ENCODE data around the gene TCEAL6.
"Not testable (repeated sequence)": the region's sequence is repeated elsewhere in the genome, so short reads cannot be mapped to it uniquely, and the experiment has no call there.

TCEAL6 gene

DNA sequence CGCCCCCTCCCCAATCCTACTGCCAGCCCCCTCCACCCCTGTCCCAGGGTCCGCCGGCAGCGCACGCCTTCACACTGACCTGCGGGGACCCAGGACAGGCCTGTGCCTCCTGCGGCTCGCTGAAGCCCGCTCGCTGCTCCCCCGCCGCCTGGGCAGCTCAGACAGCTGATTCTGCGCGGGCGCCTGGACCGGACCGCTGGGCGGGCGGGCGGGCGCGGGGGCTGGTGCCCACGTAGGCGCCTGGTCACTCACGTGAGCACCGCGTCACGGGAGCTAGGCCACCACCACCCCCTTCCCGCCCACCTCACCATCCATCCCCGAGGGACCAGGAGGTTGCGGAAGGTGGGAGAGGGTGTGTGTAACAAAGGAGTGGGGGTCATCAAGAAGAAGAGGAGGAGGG is at the start of gene TCEAL6:
Gene TCEAL6 (minus strand): TSS at position 208 of the 400 bp plus-strand sequence.
- DNase-seq = not testable (repeated sequence)

DNA sequence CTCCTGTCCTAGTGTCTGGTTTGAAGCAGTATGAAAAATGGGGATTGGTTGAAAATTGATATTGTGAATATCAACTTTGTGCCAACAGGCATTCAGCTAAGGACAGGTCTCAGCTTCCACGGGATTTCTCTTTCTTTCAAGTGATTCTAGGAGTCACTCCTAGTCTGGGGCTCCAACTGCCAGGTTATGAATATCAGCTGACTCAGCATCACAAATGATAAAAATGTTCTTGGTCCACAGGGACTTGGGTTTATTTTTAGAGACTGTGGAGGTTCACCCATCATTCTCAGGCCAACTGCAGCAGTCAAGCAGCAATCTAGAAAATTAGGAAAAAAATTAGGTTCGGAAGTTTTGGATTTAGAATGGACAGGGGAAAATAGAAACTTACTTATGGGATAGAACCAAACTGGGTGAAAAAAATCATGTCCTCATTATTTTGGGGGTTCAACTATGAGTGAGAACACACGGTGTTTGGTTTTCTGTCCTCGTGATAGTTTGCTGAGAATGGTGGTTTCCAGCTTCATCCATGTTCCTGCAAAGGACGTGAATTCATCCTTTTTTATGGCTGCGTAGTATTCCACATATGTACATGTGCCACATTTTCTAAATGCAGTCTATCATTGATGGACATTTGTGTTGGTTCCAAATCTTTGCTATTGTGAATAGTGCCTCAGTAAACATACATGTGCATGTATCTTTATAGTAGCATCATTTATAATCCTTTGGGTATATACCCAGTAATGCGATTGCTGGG is 43.9 kb upstream of the TCEAL6 start:
- no peak for DNase-seq

DNA sequence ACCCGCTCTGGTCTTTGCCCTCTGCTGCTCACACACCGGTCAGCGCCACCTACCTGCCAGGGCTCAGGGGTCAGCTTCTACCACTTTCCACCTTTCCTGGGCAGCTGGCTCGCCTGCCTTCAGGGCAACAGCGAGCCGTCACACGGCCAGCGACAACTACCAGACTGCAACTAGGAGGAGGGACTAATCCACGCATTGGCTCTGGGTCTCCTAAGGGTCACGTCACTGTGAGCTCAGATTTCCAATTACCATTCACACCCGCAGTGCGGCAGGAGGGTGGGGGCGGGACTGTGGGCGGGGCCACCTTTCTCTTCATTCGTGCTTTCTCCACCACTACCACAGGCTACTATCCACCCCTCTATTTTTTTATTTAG is 13.5 kb upstream of the TCEAL6 start, which contains the start of gene BEX5:
Gene BEX5 (minus strand): TSS at position 172 of the 374 bp plus-strand sequence. CDS start 1,712 bp downstream, outside the sequence.
- DNase-seq = peak; percentile 42

DNA sequence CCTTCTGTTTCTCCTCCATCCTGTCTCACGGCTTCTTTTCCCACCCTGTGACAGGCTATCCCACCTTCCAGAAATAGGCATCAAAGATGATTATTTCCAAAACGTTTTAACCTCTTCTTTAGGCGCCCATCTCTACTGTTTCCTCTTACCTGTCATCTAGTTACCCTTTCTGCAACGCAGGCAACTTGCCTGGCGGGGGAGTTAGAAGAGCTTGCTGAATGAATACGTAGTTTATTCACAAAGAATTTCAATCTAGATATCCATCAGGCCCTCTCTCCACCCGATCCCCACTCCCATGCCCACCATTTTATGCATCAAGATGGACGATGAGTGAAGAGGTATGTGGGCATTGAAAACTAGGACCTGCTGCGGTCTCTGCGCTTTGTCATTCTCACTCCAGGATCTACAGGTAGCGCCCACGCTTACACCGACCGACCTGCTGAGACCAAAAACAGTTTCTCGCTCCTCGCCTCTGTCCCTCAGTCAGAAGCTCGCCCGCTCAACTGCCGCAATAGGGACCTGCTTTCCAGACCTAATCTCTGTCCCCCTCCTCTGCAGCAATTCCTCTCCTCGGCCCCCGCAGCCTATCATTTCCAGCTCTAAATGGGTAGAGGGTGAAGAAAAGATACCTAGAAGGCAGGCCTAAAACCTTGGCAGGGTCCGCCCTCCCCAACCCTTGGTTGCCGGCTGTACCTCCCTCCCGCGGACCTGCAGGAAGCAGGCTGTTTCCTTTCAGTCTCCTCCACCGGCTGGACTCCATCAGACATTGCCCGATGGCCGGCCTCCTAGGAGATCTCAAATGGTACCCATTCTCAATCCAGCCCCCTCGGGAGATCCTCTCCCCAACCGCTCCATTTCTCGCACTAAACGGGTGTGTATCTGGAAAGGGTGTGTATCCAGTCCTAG is 12.9 kb upstream of the TCEAL6 start:
- no peak for DNase-seq

DNA sequence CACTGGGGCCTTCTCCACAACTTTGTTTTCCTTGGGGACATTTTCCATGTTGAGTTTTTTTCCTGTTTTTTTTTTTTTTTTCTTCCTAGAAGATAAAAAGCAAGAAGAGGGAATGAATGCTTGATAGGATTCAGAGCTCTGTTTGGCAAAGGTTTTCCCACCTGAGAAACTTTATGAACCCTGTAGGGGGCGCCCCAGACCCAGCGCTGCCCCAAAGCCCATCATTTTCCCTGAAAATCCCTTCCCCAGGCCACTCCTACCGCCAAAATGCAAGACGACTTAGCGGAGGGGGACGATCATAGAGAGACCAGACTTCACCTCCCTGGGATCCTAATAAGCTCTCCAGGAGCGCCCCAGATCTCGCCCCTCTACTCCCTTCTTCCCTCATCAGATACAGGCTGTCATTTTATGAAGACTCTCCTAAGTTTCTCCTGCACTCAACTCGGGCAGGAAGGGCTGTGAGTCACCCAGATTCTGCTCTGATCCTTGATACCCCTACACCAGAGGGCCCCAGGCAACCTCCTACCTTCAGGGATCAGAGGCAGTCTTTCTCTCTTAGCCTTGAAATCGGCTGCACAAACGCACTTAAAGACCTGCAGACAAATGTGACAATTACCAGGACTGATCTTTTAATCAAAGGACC is 12.1 kb upstream of the TCEAL6 start:
- DNase-seq = no peak

DNA sequence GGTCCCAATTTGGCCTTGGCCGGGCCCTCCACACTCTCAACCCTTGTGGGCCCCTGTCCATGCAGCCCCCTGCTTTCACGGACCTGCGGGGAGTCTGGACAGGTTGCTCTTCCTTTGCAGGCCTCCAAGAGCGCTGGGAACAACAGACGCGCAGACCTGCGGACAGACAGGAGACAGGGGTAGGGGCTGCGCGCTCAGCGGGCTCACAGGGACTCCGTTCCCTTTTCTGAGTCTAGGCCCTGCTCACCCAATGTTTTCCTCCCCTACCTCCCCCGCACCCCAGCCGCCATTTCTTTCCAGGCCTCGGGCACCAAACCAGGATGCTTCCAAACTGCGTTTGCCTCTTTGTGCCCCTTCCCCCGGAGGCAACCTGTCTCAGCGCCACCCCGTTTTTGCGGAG is 650 bp downstream of the TCEAL6 start:
- DNase-seq = not testable (repeated sequence)

DNA sequence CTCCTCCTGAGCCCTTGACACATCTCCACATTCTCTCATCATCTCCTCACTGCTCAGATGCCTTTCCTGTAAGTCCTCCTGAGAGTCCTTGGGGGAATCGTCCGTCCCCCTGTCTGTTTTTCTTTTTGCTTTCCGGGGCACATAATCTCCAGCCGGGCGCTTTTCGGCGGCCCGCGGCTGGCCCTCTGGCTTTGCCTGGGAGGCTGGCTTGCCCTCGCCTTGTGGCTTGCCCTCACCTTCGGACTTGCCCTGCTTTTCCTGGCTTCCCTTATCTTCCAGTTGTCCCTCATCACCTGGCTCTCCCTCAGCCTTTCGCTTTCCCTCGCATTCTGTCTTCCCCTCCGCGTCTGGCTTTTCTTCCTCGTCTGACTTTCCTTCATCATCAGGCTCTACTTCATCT is 1.4 kb downstream of the TCEAL6 start:
- DNase-seq = not testable (repeated sequence)

DNA sequence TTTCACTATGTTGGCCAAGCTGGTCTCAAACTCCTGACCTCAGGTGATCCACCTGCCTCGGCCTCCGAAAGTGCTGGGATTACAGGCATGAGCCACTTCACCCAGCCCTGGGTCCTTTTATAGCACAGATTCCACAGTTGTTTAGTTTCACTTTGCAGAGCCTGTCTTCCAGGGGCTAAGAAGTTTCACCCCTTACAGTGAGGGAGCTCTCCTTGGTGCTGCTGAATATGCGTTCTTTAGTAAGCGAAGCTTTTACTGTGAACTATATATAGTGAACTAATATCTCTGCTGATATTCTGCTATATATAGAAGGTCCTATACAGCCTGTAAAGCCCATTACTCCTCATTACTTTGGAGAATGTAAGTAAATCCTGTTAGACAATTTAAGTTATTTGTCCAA is 4.2 kb downstream of the TCEAL6 start:
- no peak for DNase-seq

DNA sequence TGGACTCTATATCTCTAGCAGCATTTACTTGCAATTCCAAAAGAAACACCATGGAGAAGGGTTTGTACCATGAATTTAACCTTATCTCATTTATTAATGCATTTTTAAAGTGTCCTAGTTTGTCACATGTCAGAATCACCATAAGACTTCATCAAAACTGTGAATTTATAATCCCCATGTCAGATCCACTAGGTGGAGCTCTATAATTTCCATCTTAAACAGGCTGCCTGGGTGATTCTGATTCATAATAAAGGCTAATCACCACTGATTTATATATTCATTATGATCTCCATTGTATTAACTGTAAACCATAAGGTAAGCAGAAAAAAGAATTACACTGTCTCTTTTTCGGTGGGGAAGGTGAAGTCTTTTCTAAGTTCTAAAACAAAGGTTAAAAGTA is 12.8 kb downstream of the TCEAL6 start:
- no peak for DNase-seq

DNA sequence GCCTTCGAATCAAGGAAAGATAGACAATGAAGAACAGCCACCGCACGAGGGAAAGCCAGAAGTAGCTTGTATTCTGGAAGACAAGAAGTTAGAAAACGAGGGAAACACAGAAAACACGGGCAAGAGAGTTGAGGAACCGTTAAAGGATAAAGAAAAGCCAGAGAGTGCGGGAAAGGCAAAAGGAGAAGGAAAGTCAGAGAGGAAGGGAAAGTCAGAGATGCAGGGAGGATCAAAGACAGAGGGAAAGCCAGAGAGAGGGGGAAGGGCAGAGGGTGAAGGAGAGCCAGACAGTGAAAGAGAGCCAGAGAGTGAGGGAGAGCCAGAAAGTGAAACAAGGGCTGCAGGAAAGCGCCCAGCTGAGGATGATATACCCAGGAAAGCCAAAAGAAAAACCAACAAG is 15.4 kb downstream of the TCEAL6 start:
- no peak for DNase-seq

DNA sequence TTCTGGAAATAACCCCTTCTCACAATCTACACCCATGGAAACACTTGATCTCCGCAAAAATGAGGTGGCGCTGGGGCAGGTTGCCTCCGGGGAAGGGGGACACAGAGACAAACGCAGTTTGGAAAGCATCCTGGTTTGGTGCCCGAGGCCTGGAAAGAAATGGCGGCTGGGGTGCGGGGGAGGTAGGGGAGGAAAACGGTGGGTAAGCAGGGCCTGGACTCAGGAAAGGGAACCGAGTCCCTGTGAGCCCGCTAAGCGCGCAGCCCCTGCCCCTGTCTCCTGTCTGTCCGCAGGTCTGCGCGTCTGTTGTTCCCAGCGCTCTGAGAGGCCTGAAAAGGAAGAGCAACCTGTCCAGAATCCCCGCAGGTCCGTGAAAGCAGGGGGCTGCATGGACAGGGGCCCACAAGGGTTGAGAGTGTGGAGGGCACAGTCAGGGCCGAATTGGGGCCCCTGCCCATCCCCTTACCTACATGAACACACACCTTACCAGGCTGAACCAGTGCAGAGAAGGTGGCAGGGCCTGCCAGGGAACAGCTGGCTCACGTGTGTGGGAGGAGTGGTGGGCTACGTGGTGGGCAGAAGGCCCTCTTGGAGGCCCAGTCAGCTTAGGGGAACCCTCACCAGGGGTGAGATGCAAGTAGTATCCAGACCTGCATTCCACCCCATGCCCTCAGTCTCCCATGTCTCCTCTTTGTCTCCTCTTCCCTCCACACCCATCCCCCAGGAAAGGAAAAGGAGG is 16.0 kb downstream of the TCEAL6 start:
- DNase-seq = not testable (repeated sequence)

DNA sequence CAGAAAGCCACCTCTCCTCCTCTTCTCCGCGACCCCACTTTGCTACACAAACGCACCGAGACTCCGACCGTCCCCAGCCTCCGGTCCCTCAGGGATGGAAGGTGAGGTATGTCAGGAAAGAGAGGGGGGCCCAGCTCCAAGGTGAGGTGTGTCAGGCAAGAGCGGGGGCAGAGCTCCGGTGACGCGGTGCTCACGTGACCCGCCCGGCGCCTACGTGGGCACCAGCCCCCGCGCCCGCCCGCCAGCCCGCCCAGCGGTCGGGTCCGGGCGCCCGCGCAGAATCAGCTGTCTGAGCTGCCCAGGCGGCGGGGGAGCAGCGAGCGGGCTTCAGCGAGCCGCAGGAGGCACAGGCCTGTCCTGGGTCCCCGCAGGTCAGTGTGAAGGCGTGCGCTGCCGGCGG is 16.8 kb downstream of the TCEAL6 start, which contains the start of gene TCEAL2:
Gene TCEAL2 (plus strand): TSS at position 244 of the 400 bp plus-strand sequence. CDS start 1,152 bp downstream, outside the sequence.
- not testable (repeated sequence) for DNase-seq

DNA sequence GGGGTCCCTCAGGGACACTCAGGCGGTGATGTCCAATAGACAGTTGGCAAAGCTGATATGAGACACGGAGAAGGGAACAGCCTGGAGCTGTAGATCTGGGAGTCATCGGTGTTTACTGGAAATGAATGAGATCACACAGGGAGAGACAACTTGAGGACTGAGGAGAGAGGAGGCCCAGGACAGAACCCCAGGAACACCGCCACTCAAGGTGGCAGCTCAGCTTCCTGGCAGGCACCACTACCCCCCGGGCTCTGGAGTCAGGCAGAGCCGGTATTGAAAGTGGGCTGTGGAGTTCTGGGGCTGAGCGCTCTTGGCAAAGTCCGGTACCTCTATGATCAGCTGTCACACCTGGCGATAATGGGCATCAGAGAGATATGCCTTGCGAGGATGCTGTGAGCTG is 17.3 kb downstream of the TCEAL6 start:
- DNase-seq = not testable (repeated sequence)

DNA sequence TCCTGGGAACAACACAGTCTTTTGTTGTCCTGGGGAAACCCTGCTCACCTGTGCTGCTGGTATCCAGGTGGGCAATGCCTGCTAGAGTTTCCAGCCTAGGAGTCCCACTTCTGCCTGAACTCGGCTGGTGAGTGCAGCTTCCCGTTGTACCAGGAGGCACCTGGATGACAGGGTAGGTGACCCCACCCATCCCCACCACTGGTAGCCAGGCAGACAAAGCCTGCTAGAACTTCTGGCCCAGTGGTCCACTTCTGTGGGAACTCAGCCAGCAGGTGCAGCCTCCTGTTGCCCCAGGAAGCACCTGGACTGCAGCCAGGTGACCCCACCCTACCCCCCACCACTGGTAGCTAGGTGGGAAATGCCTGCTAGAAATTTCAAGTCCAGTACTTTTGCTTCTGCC is 26.5 kb downstream of the TCEAL6 start:
- no peak for DNase-seq

DNA sequence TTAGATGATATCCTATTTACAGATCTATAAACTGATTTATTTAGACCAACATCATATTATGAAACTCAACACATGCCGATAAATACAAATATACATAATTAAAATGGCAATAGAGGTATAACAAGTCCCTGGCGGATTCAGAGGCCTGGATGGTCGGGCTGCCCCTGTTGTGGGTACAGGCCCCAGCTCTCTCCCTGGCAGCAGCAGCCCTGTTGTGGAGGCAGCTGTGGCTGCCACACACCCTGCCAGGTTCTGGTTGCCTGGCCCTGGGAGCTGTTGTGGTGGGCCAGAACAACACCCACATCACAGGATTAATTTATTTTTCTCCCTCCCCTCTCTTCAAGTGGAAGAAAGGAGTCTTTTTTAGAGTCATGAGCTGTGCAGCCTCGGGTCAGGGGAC is 28.9 kb downstream of the TCEAL6 start:
- DNase-seq = no peak

Measured in activated gamma-delta T cell treated with Interleukin-2 at 50 U/mL for 16 hours (primary cell).